Stomach (tissue), 9 donors: Measurements from ENCODE around the gene AKT1. TPM values are rescaled to one million over a fixed set of nuclear protein-coding genes. Genes with fewer than 3 reads are reported as not detected.

Experiments
- DNase-seq, 2 donors: peaks; one replicate each; pipeline versions ENCODE4 v3.0.0 to v3.0.0-alpha.2; 2013 to 2019
- H3K27ac ChIP-seq, 5 donors: fragments of 200-600 bp in 4 of 5; sonication (generic) in 4 of 5; one replicate each; pipeline ENCODE4 v1.5.1; 2013 to 2019; ENCODE audit warnings: mild to moderate bottlenecking in 1 of 5, moderate library complexity in 1 of 5
- H3K27me3 ChIP-seq, 3 donors: fragments of 200-600 bp; sonication (generic); one replicate each; pipeline ENCODE4 v1.5.1; 2017 to 2019; ENCODE audit warnings: mixed run types in 1 of 3
- H3K36me3 ChIP-seq, 4 donors: fragments of 200-600 bp; sonication (generic); 1 replicate in 3 of 4; 2 replicates in 1 of 4; pipeline ENCODE4 v1.5.1; 2016 to 2019
- H3K4me1 ChIP-seq, 4 donors: fragments of 200-600 bp; sonication (generic); one replicate each; pipeline ENCODE4 v1.5.1; 2016 to 2019
- H3K4me3 ChIP-seq, 4 donors: fragments of 200-600 bp; sonication (generic) in 3 of 4; one replicate each; pipeline ENCODE4 v1.5.1; 2016 to 2019; ENCODE audit warnings: mild to moderate bottlenecking in 1 of 4
- H3K9me3 ChIP-seq, 4 donors: fragments of 200-600 bp; sonication (generic); one replicate each; pipeline ENCODE4 v1.5.1; 2016 to 2019
- CTCF ChIP-seq, 7 experiments: fragments of 450-650 bp in 4 of 7; fragments of 200-600 bp in 3 of 7; sonication (generic) in 3 of 7; IDR thresholded peaks; one replicate each; pipeline ENCODE4 v1.5.1; 2016 to 2019; ENCODE audit warnings: antibody characterized with exemption in 7 of 7, control low read depth in 2 of 7, mild to moderate bottlenecking in 1 of 7
- EP300 ChIP-seq: sonication (generic); formaldehyde crosslinking; IDR thresholded peaks from one replicate; pipeline ENCODE4 v1.6.1; 2017; ENCODE audit warnings: antibody characterized with exemption
- POLR2A ChIP-seq, 4 donors: fragments of 450-650 bp; IDR thresholded peaks; one replicate each; pipeline ENCODE4 v1.6.1; 2016; ENCODE audit warnings: antibody characterized with exemption in 4 of 4, control low read depth in 2 of 4, mild to moderate bottlenecking in 1 of 4, moderate library complexity in 1 of 4
- POLR2AphosphoS5 ChIP-seq, 3 donors: sonication (generic); formaldehyde crosslinking; IDR thresholded peaks; one replicate each; pipeline ENCODE4 v1.6.1; 2016; ENCODE audit warnings: antibody characterized with exemption in 3 of 3
- WGBS, 5 donors: extraction: QIAGEN DNeasy Blood & Tissue Kit in 3 of 5; methylation state at CpG; one replicate each; pipeline versions ENCODE4 v1.1.5 to v1.1.7; 2013 to 2018; 5-methylcytosine and 5-hydroxymethylcytosine counted together
- intact Hi-C: fragments of 100-400 bp; cut with DNase I; formaldehyde crosslinking; loops from one replicate; pipeline ENCODE4 v1.15.1; 2023; ENCODE audit warnings: low total_unique reads
- polyA plus RNA-seq, 3 donors: library from polyadenylated mRNA; stranded (reverse); fragments of 200-250 nt; gene quantifications; one replicate each; pipeline ENCODE4 v1.2.3, GENCODE V29; 2013
- total RNA-seq, 5 donors: library from RNA; depleted of rRNA; stranded (reverse); fragments of >200 nt; gene quantifications; one replicate each; pipeline versions ENCODE4 v1.1.0 to v1.2.3, GENCODE V29; 2014 to 2016
- donor health status: healthy with polysubstance abuse.
- donor health status: Bipolar disorder and iron deficiency.
- donor health status: healthy.

AKT1 gene
- total and polyA plus RNA-seq, 8 donors, result 85.2 to 292 (median 113) TPM

GRCh38 chr14:104749111-104749649, 46.4 kb downstream of the AKT1 start:
- peak in 1 of 3 donors; percentile 15 for TF ChIP-seq POLR2AphosphoS5 (IDR thresholded peaks at IDR 0.05)
- no peak for TF ChIP-seq CTCF (IDR thresholded peaks at IDR 0.05)
- intact Hi-C loops, result no loop called here
- 38 to 53% (median 50%) methylated on average over 11 of the region's 11 CpGs for WGBS, 5 donors
- Histone ChIP-seq H3K9me3 (no peaks in the 10 kb centered on the region), H3K4me1 (peaks cover 51 to 66% (median 63%) of the 10 kb centered on the region in 4 donors), H3K27ac (peak overlapping the region in 4 of 5 donors; percentile 20 to 78 (median 48)), H3K4me3 (no peak overlapping the region), H3K27me3 (no peaks in the 10 kb centered on the region), H3K36me3 (peaks cover 0 to 7% (median 5%) of the 10 kb centered on the region in 4 donors)
- peak in 1 of 2 donors; percentile 73 for DNase-seq

GRCh38 chr14:104747876-104748275, 47.7 kb downstream of the AKT1 start:
- Histone ChIP-seq H3K4me1 (peaks cover 45 to 58% (median 55%) of the 10 kb centered on the region in 4 donors), H3K4me3 (no peak overlapping the region), H3K27ac (peak overlapping the region; percentile 14 to 78 (median 72)), H3K36me3 (peaks cover 0 to 19% (median 15%) of the 10 kb centered on the region in 4 donors), H3K27me3 (no peaks in the 10 kb centered on the region), H3K9me3 (no peaks in the 10 kb centered on the region)
- TF ChIP-seq EP300 (no peak), CTCF (IDR thresholded peaks at IDR 0.05) (no peak), POLR2A (IDR thresholded peaks at IDR 0.05) (no peak), POLR2AphosphoS5 (IDR thresholded peaks at IDR 0.05) (no peak)
- DNase-seq, result peak in 1 of 2 donors; percentile 20
- intact Hi-C loops, result no loop called here
- 70 to 84% (median 80%) methylated on average over 9 of the region's 9 CpGs for WGBS, 5 donors

GRCh38 chr14:104746934-104747481, 48.5 kb downstream of the AKT1 start:
- Histone ChIP-seq H3K27me3 (no peaks in the 10 kb centered on the region), H3K9me3 (no peaks in the 10 kb centered on the region), H3K36me3 (peaks cover 0 to 21% (median 17%) of the 10 kb centered on the region in 4 donors), H3K4me1 (peaks cover 42 to 54% (median 51%) of the 10 kb centered on the region in 4 donors), H3K27ac (peak overlapping the region; percentile 49 to 78 (median 72)), H3K4me3 (no peak overlapping the region)
- TF ChIP-seq POLR2A (IDR thresholded peaks at IDR 0.05) (no peak), POLR2AphosphoS5 (IDR thresholded peaks at IDR 0.05) (no peak), CTCF (IDR thresholded peaks at IDR 0.05) (no peak), EP300 (no peak)
- intact Hi-C loops, result no loop called here
- WGBS, 5 donors, result 27 to 38% (median 36%) methylated on average over 7 of the region's 7 CpGs
- DNase-seq, result peak; percentile 81

GRCh38 chr14:104746071-104746545, 49.4 kb downstream of the AKT1 start:
- peaks cover 0 to 25% (median 20%) of the 10 kb centered on the region in 4 donors for H3K36me3 ChIP-seq
- no peaks in the 10 kb centered on the region for H3K9me3 ChIP-seq
- H3K4me1 ChIP-seq, result peaks cover 37 to 49% (median 46%) of the 10 kb centered on the region in 4 donors
- TF ChIP-seq EP300 (no peak), POLR2AphosphoS5 (IDR thresholded peaks at IDR 0.05) (no peak), POLR2A (IDR thresholded peaks at IDR 0.05) (no peak), CTCF (IDR thresholded peaks at IDR 0.05) (no peak)
- H3K27ac ChIP-seq, result peak overlapping the region; percentile 12 to 78 (median 72)
- DNase-seq, result no peak
- no peak overlapping the region for H3K4me3 ChIP-seq
- 72 to 82% (median 77%) methylated on average over 7 to 13 of the region's 13 CpGs for WGBS, 5 donors
- intact Hi-C loops, result no loop called here
- no peaks in the 10 kb centered on the region for H3K27me3 ChIP-seq
